MM.1S (cell line): ENCODE results near the gene SELENOW.
"Not testable (repeated sequence)": the region's sequence is repeated elsewhere in the genome, so short reads cannot be mapped to it uniquely, and the experiment has no call there.

Source experiments
- CTCF ChIP-seq: fragments of 300-600 bp; sonication (generic); IDR thresholded peaks from 2 replicates; pipeline ENCODE4 v1.5.1; 2016; ENCODE audit warnings: antibody characterized with exemption, low read length, mixed read lengths
- EZH2 ChIP-seq: fragments of 300-600 bp; sonication (generic); optimal IDR thresholded peaks from 2 replicates; pipeline ENCODE3; 2017; ENCODE audit warnings: low read depth, mild to moderate bottlenecking, antibody characterized with exemption, low read length, mixed read lengths

DNA sequence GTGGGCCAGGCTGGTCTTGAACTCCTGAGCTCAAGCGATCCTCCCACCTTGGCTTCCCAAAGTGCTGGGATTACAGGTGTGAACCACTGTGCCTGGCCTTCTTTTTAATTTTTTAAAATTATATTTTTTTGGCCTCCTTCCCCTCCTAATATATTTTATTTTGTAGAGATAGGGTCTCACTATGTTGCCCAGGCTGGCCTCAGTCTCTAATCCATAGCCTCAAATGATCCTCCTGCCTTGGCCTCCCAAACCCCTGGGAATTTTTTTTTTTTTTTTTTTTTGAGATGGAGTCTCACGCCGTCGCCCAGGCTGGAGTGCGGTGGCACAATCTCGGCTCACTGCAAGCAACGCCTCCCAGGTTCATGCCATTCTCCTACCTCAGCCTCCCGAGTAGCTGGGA, 37.8 kb downstream of the SELENOW start:
- not testable (repeated sequence) for TF ChIP-seq CTCF, EZH2
